Measurements from ENCODE around the gene MTA1.

- TF ChIP-seq CTCF (IDR thresholded peaks at IDR 0.05; ENCODE audit: low read depth, low read length) (no peak), POLR2A (IDR thresholded peaks at IDR 0.05; ENCODE audit: extremely low read depth, insufficient read length) (no peak), MYC (IDR thresholded peaks at IDR 0.05; ENCODE audit: low read depth, low read length) (no peak), MAX (IDR thresholded peaks at IDR 0.05; ENCODE audit: low read depth, low read length) (no peak)
Measured at GRCh38 chr14:105467249-105467941, 47.8 kb downstream of the MTA1 start.

Data from NB4 (cell line).